ENCODE data around the gene CCDC192.

GRCh38 chr5:127871503-127872153, 168.4 kb downstream of the CCDC192 start:
- no peak for TF ChIP-seq CTCF (conservative IDR thresholded peaks at IDR 0.05)
- no peak for TF ChIP-seq ZFX (IDR thresholded peaks at IDR 0.05)
